Tibial artery (tissue), 4 donors: ENCODE data around the gene SCN2A.
"Not testable (repeated sequence)": the region's sequence is repeated elsewhere in the genome, so short reads cannot be mapped to it uniquely, and the experiment has no call there.

Source experiments
- DNase-seq, 2 donors: peaks; one replicate each; pipeline ENCODE4 v3.0.0-alpha.2; 2019
- H3K27ac ChIP-seq, 2 donors: fragments of 200-600 bp; sonication (generic) in 1 of 2; 1 replicate in 1 of 2; 2 replicates in 1 of 2; pipeline ENCODE4 v1.5.1; 2018 to 2019; ENCODE audit warnings: mild to moderate bottlenecking in 1 of 2
- H3K27me3 ChIP-seq, 2 donors: fragments of 200-600 bp; sonication (generic) in 1 of 2; one replicate each; pipeline versions ENCODE4 v1.5.1 to v1.6.0; 2016 to 2019
- H3K36me3 ChIP-seq, 3 donors: fragments of 200-600 bp; sonication (generic) in 2 of 3; one replicate each; pipeline ENCODE4 v1.5.1; 2016 to 2019; ENCODE audit warnings: mild to moderate bottlenecking in 2 of 3
- H3K4me1 ChIP-seq, 4 donors: fragments of 200-600 bp; sonication (generic) in 2 of 4; 1 replicate in 3 of 4; 2 replicates in 1 of 4; pipeline ENCODE4 v1.5.1; 2016 to 2019
- H3K4me3 ChIP-seq, 2 donors: fragments of 200-600 bp; sonication (generic) in 1 of 2; 1 replicate in 1 of 2; 2 replicates in 1 of 2; pipeline ENCODE4 v1.5.1; 2018 to 2019; ENCODE audit warnings: mild to moderate bottlenecking in 2 of 2
- H3K9me3 ChIP-seq, 3 donors: fragments of 200-600 bp; sonication (generic) in 1 of 3; one replicate each; pipeline ENCODE4 v1.5.1; 2016 to 2019
- CTCF ChIP-seq, 2 experiments: fragments of 200-600 bp in 1 of 2; fragments of 450-650 bp in 1 of 2; IDR thresholded peaks; one replicate each; pipeline ENCODE4 v1.5.1; 2017 to 2019; ENCODE audit warnings: antibody characterized with exemption in 2 of 2, mild to moderate bottlenecking in 1 of 2, moderate library complexity in 1 of 2
- intact Hi-C: fragments of 100-400 bp; cut with DNase I; formaldehyde crosslinking; loops from one replicate; pipeline ENCODE4 v1.15.0; 2023; ENCODE audit warnings: low total_unique reads

The SCN2A gene

GRCh38 chr2:165376571-165376975, 137.4 kb downstream of the SCN2A start:
- Histone ChIP-seq H3K4me1 (no peaks in the 10 kb centered on the region), H3K4me3 (no peak overlapping the region), H3K36me3 (no peaks in the 10 kb centered on the region), H3K27me3 (no peaks in the 10 kb centered on the region), H3K27ac (no peak overlapping the region), H3K9me3 (no peaks in the 10 kb centered on the region)
- no peak for DNase-seq
- intact Hi-C loops: no loop called here
- TF ChIP-seq CTCF (IDR thresholded peaks at IDR 0.05): no peak

GRCh38 chr2:165382362-165382761, 143.1 kb downstream of the SCN2A start:
- Histone ChIP-seq H3K4me1 (no peaks in the 10 kb centered on the region), H3K9me3 (no peaks in the 10 kb centered on the region), H3K27ac (no peak overlapping the region), H3K36me3 (no peaks in the 10 kb centered on the region), H3K4me3 (no peak overlapping the region), H3K27me3 (no peaks in the 10 kb centered on the region)
- no peak for DNase-seq
- TF ChIP-seq CTCF (IDR thresholded peaks at IDR 0.05): no peak
- intact Hi-C loops: no loop called here

GRCh38 chr2:165390875-165391274, 151.7 kb downstream of the SCN2A start:
- Histone ChIP-seq H3K36me3 (no peaks in the 10 kb centered on the region), H3K4me3 (no peak overlapping the region), H3K27ac (no peak overlapping the region), H3K4me1 (no peaks in the 10 kb centered on the region), H3K9me3 (no peaks in the 10 kb centered on the region), H3K27me3 (no peaks in the 10 kb centered on the region)
- TF ChIP-seq CTCF (IDR thresholded peaks at IDR 0.05): no peak
- intact Hi-C loops: no loop called here
- DNase-seq: no peak

GRCh38 chr2:165391791-165392190, 152.6 kb downstream of the SCN2A start:
- no peak overlapping the region for H3K27ac ChIP-seq
- H3K4me1 ChIP-seq: no peaks in the 10 kb centered on the region
- H3K27me3 ChIP-seq: no peaks in the 10 kb centered on the region
- no peak for TF ChIP-seq CTCF (IDR thresholded peaks at IDR 0.05)
- no peaks in the 10 kb centered on the region for H3K9me3 ChIP-seq
- intact Hi-C loops: no loop called here
- no peak for DNase-seq
- H3K4me3 ChIP-seq: no peak overlapping the region
- no peaks in the 10 kb centered on the region for H3K36me3 ChIP-seq

- H3K27me3 ChIP-seq, H3K9me3 ChIP-seq, H3K4me1 ChIP-seq, H3K36me3 ChIP-seq, intact Hi-C loops, DNase-seq, H3K4me3 ChIP-seq, H3K27ac ChIP-seq: not testable (repeated sequence)
These were observed 159.4 kb downstream of the SCN2A start for GRCh38 chr2:165398603-165399002.

GRCh38 chr2:165401285-165401852, 162.2 kb downstream of the SCN2A start:
- DNase-seq: no peak
- peak; percentile 71 to 78 for TF ChIP-seq CTCF (IDR thresholded peaks at IDR 0.05)
- no peaks in the 10 kb centered on the region for H3K36me3 ChIP-seq
- H3K4me1 ChIP-seq: peaks cover 0 to 6% (median 0%) of the 10 kb centered on the region in 4 donors
- no peaks in the 10 kb centered on the region for H3K9me3 ChIP-seq
- H3K27ac ChIP-seq: no peak overlapping the region
- H3K4me3 ChIP-seq: no peak overlapping the region
- intact Hi-C loops: loop anchor here (5.0 to 10.0 kb wide), 2 partner anchors 301 to 473 kb away; no protein-coding TSS in a partner anchor
- no peaks in the 10 kb centered on the region for H3K27me3 ChIP-seq
